ENCODE data around the gene HSD17B4.
"Not testable (repeated sequence)": the region's sequence is repeated elsewhere in the genome, so short reads cannot be mapped to it uniquely, and the experiment has no call there.

Gene HSD17B4

DNA sequence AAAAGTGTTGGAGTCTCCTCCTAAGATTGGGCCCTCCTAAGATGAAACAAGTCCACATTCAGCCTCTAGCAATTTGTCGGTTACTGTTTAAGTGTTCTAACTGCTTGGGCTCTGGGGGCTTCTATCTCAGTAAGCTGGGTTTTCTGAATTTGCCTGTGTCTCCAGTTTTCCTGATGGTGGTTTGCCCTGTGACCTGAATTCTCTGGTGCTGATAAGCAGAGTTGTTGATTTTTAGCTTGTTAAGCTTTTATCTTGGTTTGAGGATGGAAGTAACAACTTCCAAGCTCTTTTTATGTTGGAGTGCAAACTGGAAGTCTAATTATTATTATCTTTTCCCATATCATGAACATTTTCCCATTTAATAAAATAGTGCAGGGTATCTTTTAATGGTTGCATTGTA, 30.9 kb downstream of the HSD17B4 start:
- DNase-seq = no peak

DNA sequence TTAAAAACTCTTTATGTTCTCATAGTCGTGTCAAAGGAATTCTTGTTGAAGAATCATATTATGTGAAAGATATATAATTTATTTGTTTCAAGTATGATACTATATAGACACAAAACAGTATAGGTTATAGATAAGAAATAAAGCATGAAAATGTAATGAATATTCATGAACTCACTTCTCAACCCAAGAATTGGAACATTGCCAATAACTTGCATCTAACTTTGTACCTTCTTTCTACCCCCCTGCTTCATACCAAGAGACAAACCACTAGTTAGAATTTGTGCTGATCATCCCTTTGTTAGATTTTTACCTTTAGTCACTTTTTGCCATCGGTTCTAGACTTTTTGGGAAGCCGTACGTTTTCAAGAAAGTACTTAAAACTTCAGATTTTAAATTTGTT, 32.6 kb downstream of the HSD17B4 start:
- DNase-seq = no peak

DNA sequence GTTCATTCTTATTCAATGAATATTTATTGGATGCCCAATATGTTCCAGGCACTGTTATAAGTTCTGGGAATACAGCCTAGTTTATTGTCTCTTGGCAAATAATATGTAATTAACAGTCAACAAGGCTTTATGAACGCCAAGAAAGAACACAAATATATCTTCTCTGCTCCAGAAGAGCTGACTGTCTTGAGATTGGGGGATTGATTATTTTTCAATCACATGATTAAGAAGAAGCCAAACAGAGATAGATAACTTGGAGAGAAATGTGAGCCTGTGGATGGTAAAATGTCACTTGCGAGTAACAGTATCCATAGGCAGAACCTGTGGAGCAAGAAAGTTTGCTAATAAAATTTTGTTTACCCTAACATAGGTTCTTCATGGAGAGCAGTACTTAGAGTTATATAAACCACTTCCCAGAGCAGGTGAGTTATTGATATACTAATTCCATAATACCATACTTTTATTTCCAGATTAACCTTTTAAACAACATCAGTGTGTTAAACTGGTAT, 49.4 kb downstream of the HSD17B4 start:
- DNase-seq = no peak

DNA sequence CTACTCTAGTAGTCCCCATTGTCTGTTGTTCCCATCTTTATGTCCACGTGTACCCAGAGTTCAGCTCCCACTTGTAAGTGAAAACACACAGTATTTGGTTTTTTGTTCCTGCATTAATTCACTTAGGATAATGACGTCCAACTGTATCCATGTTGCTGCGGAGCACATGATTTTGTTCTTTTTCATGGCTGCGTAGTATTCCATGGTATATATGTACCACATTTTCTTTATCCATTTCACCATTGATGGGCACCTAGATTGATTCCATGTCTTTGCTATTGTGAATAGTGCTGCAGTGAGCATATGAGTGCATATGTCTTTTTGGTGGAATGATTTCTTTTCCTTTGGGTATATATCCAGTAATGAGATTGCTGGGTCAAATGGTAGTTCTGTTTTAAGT, 51.6 kb downstream of the HSD17B4 start:
- not testable (repeated sequence) for DNase-seq

DNA sequence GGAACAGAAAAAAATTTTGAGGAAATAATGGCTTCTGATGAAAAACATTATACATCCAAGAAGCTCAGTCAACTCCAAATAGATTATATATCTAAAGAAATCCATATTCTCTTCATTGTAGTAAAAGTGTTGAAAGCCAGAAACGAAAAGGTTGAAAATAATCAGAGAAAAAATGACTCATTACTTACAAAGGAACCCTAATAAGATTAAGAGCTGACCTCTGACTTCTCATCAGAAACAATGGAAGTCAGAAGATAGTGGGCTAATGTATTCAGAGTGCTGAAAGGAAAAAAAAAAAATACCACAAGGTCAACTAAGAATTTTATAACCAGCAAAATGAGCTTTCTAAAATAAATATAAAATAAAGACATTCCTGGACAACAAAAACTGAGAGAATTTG, 60.0 kb downstream of the HSD17B4 start:
- DNase-seq = no peak

DNA sequence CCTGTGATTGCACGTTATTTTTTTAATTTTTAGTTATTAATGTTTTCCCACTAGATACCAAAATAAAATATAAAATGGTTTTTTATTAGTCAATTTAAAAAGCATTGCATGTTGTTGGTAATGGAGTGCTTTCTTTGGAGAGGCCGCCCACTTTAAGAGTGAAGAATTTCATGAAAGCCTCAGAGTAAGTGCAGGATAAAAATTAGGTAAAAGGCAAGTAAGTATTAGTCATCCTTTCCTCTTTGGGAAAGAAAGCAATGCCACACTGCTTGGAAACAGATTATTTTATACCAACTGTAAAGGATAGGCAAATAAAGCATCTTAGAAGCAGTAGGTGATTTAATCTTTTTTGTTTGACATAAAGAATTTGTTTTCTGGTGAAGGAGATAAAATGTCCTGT, 62.9 kb downstream of the HSD17B4 start:
- DNase-seq = no peak

DNA sequence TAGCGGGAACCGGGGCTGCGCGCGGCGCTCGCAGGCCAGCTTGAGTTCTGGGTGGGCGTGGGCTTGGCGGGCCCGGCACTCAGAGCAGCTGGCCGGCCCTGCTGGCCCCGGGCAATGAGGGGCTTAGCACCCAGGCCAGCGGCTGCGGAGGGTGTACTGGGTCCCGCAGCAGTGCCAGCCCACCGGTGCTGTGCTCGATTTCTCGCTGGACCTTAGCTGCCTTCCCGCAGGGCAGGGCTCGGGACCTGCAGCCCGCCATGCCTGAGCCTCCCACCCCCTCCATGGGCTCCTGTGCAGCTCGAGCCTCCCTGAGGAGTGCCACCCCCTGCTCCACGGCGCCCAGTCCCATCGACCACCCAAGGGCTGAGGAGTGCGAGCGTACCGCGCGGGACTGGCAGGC, 64.8 kb downstream of the HSD17B4 start:
- DNase-seq = not testable (repeated sequence)

DNA sequence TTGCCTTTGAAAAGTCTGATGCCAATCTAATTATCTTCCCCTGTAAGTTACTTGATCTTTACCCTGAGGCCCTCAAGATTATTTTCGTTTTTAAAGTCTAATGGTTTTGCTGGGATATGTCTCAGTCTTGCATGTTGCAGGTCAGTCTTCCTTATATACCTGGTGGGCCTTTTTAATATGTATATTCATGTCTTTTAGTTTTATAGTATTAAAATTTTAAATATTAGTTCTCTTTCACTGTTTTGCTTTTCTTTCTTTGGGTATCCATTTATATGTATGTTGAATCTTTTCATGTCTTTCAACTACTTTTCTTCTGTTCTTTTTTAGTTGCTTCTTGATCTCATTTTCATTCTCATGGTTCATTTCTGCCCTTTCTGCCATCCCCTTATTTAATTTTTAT, 68.9 kb downstream of the HSD17B4 start:
- DNase-seq = no peak

DNA sequence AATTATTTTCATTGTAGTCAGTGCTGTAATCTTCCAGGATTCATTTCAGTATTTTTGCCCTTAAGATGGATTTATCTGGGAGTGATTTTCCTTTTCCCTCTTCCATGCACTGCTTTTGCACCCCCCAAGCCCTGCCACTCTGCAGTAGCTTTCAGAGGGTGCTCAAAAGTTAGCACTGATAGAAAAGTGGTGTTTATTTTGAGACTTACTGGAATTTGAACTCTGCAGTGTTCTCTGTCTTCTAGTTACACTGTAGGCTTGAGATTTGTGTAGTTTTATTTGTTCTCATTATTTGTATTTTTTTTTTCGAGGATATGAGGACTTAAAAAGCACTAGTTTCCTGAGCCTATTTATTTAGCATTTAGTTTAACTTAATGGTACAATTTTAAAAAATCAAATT, 70.5 kb downstream of the HSD17B4 start:
- DNase-seq = no peak

DNA sequence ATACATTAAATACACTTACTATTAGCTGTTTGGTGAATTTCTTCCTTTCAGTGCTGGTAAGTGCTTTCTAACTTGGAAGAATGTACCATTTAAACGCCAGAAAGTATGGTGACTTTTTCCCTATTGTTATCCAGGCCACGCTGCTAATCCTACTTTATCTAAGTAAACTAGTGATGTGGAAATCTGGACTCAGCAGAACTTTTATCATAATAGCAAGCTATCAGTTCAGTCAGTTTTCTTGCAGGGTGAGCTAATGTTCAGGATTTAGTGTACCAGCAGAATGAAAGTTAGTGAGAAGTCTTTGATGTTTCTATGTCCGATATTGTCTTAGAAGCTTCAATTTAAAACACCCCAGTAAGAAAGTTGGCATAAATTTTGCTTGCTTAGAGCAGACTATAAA, 72.2 kb downstream of the HSD17B4 start:
- DNase-seq = no peak

DNA sequence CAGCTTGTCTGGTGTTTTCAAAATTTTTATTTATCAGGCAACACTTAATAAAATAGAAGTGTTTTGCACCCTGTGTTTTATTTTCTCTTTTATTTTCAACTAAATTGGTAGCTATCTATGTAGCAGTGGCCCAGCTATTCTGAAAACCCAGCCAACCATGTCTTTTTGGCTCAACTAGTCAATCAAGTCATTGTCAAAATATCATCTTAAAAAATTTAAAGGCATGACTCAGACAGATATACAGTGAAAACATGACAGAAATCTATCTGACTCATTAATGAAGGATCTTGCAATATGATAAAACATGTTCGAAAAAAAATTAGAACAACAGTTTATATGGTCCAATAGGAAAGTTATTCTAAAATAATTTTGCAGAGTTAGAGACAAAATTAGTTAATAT, 75.1 kb downstream of the HSD17B4 start:
- no peak for DNase-seq

DNA sequence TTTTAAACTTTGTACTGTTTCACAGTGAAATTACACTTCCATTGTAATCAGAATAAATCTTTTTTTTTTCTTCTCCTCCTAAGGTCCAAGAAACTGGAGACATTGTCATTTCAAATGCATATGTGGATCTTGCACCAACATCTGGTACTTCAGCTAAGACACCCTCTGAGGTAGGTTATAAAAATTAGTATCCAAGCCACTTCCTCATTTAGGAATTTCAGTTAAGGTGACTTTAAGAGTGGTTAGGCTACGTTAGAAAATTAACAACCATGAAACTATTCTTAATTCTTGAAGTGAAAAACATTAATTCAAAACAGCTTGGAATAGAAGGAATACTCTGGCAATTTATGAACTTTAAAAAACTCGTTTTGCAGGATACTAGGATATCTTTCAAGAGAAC, 77.5 kb downstream of the HSD17B4 start:
- no peak for DNase-seq

DNA sequence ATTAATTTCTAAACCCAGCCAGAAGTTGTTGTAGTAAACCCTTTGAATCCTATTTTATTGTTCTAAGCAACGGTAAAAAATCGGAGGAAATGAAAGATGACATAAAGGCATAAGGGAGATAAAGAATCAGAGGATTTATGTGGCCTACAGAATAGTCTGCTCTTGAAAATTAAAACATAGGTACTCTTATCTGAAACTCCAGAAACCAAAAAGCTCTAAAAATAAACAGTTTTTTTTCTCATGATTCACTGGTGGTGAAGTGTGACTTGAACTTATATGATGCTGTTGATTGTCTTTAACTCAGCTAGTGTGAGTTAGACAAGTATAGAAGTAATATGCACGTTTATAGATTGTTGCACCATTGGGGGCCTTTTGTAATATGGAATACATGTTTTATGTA, 80.3 kb downstream of the HSD17B4 start:
- no peak for DNase-seq

DNA sequence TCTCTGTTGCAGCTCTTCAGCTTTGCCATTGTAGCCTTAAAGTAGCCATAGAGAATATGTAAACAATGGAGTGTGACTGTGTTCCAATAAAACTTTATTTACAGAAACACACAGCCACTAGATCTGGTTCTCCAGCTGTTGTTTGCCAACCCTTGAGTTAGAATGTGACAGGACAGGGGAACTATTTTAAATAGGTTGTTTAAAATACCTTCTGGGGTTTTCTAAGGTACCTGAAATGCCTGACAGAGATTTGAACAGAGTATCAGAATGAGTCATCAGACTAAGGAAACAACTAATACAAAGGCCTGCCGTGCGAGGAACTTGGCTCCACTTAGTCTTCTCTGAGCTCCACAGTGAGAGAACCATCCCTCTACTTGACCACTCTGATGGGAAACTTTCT, 85.4 kb downstream of the HSD17B4 start:
- no peak for DNase-seq

DNA sequence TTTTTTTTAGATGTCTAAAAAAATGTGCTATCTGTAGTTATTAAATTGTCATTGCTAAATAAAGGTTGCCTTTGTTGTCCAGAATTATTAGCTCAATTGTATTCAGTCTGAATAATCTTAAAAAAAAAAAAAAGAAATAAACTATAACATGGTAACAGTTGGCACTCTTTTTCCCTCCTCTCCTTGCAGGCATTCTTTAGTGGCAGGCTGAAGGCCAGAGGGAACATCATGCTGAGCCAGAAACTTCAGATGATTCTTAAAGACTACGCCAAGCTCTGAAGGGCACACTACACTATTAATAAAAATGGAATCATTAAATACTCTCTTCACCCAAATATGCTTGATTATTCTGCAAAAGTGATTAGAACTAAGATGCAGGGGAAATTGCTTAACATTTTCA, 89.4 kb downstream of the HSD17B4 start:
- DNase-seq = no peak

DNA sequence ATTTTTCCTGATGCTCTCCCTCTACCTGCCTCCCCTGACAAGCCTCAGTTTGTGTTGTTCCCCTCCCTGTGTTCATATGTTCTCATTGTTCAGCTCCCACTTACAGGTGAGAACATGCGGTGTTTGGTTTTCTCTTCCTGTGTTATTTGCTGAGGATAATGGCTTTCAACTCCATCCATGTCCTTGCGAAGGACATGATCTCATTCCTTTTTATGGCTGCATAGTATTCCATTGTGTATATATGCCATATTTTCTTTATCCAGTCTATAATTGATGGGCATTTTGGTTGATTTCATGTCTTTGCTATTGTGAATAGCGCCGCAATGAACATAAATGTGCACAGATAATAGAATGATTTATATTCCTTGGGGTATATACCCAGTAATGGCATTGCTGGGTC, 99.5 kb downstream of the HSD17B4 start:
- no peak for DNase-seq

DNA sequence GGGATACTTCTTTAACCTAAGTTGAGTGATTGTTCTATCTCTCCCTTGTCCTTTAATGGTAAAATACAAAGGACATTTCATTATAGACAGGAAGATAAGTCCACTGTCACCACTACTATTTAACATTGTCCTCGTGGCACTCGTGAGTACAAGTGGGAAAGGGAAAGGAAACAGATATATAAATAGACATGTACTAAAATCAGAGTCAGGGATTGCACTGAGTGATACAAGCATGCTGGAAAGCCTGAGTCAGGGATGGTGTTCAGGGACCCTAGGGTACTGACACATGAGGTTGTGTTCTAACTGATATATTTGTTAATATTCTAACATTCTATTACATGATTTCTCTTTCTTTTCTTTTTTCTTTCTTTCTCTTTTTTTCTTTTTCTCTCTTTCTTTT, 102.3 kb downstream of the HSD17B4 start:
- DNase-seq = no peak

DNA sequence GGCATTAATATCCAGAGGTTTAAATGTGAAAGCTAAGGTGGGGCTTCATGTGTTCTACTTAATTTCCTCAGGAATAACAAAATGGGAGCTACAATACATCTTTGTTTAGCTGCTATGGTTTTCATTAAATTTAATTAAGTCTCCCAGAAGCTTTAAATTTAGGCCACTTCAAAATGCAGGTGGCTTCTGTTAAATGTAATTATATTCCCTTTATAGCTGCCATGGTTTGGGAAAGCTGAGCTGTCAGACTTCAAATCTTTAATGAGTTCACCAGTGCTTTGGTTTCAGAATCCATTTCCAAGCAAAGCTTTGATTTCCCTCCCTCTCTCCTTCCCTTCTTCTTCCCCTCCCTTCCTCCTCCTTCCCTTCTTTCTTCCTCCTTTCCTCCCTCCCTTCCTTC, 118.6 kb downstream of the HSD17B4 start:
- DNase-seq = no peak

DNA sequence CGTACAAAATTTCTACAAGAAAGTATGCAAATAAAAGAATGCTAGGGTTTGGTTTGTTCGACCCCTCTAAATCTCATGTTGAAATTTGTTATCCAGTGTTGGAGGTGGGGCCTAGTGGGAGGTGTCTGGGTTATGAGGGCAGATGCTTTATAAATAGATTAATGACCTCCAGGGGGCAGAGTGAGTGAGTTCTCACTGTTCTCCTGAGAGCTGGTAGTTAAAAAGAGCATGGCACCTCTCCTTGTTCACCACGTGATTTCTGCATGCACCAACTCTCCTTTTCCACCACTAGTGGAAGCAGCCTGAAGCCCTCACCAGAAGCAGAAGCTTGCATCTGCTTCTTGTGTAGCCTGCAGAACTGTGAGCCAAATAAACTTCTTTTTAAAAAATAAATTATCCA, 126.6 kb downstream of the HSD17B4 start:
- no peak for DNase-seq

DNA sequence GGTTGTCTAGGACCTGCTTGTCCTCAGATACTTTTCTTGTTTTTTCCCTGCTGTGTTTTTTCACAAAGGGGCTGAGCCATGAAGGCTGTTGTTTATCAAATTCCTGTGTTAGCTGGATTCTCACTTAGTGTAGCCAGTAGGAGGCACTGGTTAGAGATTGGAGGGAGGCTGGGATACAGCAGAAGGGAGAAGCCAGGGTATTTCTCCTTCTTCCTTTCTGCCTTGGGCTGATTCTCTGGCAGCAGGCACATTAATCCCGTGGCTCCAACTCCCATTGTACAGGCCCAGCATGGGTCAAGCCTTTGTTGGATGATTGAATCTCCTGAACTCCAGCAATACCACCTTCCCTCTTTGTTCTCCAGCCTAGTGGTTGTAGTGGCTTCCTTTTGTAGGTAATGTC, 130.7 kb downstream of the HSD17B4 start:
- no peak for DNase-seq

DNA sequence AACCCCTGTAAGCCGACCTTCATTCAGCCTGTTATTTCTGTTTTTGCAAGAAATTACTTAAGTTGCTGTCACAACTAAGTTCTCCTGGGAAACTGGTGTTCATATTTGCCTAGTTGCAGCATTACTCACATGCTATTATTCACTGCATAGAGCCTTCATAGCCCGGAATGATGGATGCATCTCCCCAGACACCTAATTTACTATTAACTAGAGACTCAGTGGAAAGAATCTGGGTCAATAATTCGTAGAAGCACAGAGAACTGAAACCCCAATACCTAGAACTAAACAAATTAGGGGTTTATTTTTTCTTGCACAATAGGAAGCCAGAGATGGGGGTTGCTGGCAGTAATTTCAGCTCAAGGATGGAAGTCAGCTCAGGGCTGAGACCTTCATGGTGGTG, 131.4 kb downstream of the HSD17B4 start:
- no peak for DNase-seq
